NCI-H1105 treated with DMSO at 0.1 percent for 48 hours (cell line): Measurements from ENCODE around the gene LAPTM5.
"Not testable (repeated sequence)": the region's sequence is repeated elsewhere in the genome, so short reads cannot be mapped to it uniquely, and the experiment has no call there.

Experiments
- DNase-seq: peaks from one replicate; lab custom pipeline; 2025; lab: John Stamatoyannopoulos, UW

Gene LAPTM5

GRCh38 chr1:30770150-30770549 lies 12.6 kb upstream of the LAPTM5 start:
- DNase-seq, result no peak

- no peak for DNase-seq
Measured at GRCh38 chr1:30768830-30769718, 11.5 kb upstream of the LAPTM5 start.

GRCh38 chr1:30768159-30768829 lies 10.7 kb upstream of the LAPTM5 start:
- no peak for DNase-seq

- DNase-seq, result not testable (repeated sequence)
Measured at GRCh38 chr1:30766948-30767347, 9.4 kb upstream of the LAPTM5 start.

GRCh38 chr1:30765556-30766434 lies 8.2 kb upstream of the LAPTM5 start:
- DNase-seq, result no peak

- DNase-seq, result no peak
Measured at GRCh38 chr1:30764939-30765555, 7.5 kb upstream of the LAPTM5 start.

GRCh38 chr1:30764396-30764795 lies 6.8 kb upstream of the LAPTM5 start:
- DNase-seq, result no peak

- DNase-seq, result no peak
Measured at GRCh38 chr1:30763651-30764248, 6.2 kb upstream of the LAPTM5 start.

- no peak for DNase-seq
Measured at GRCh38 chr1:30762930-30763650, 5.5 kb upstream of the LAPTM5 start.

GRCh38 chr1:30762152-30762929 lies 4.8 kb upstream of the LAPTM5 start:
- DNase-seq, result no peak

GRCh38 chr1:30761381-30762151 lies 4.0 kb upstream of the LAPTM5 start:
- DNase-seq, result no peak

- DNase-seq, result no peak
Measured at GRCh38 chr1:30760596-30761324, 3.2 kb upstream of the LAPTM5 start.

GRCh38 chr1:30759718-30760281 lies 2.2 kb upstream of the LAPTM5 start:
- DNase-seq, result no peak

GRCh38 chr1:30758785-30759380 lies 1.3 kb upstream of the LAPTM5 start:
- DNase-seq, result no peak

GRCh38 chr1:30758121-30758688 lies 631 bp upstream of the LAPTM5 start:
- no peak for DNase-seq

- DNase-seq, result no peak
Measured at GRCh38 chr1:30756545-30757351, 826 bp downstream of the LAPTM5 start.

GRCh38 chr1:30756206-30756544 lies 1.4 kb downstream of the LAPTM5 start:
- DNase-seq, result no peak
